ENCODE results near the gene COG5. TPM values are rescaled to one million over a fixed set of nuclear protein-coding genes. Genes with fewer than 3 reads are reported as not detected.

COG5 gene
- total and polyA plus RNA-seq, 2 of the 4 experiments (the other 2 are of a cell fraction) = 18.5 to 27.4 TPM

- H3K14ac ChIP-seq (replicated peaks; ENCODE audit: low read depth, low read length) = no peak overlapping the region
- no peak overlapping the region for H4K8ac ChIP-seq (ENCODE audit: low read depth in 2 of 2, low read length in 2 of 2)
- in situ Hi-C loops (cut with MboI; ENCODE audit: low sequenced_read_pairs) (no loop called here), intact Hi-C loops (cut with micrococcal nuclease) (loop anchor here (5.0 to 10.0 kb wide), 2 partner anchors 524 to 671 kb away; no protein-coding TSS in a partner anchor), dilution Hi-C loops (cut with HindIII; ENCODE audit: low sequenced_read_pairs, unreplicated experiment) (no loop called here)
- H2AFZ ChIP-seq (replicated peaks; ENCODE audit: low read length, poor library complexity) = no peak overlapping the region
- H3K4me3 ChIP-seq (ENCODE audit: insufficient read depth, low read depth, low read length) = no peak overlapping the region
- H4K20me1 ChIP-seq (ENCODE audit: insufficient read depth, low read length) = no peaks in the 10 kb centered on the region
- no peaks in the 10 kb centered on the region for H3K9me3 ChIP-seq (ENCODE audit: control insufficient read depth, insufficient read depth, low read length)
- no peak overlapping the region for H3K27ac ChIP-seq (ENCODE audit: insufficient read depth, low read length)
- H3K9me1 ChIP-seq (ENCODE audit: insufficient read depth, low read length) = peaks cover 3% of the 10 kb centered on the region
- no peak overlapping the region for H2BK20ac ChIP-seq (ENCODE audit: low read depth, low read length)
- ChIA-PET POLR2A (ENCODE audit: unreplicated experiment) (no interaction called here), CTCF (no interaction called here)
- ATAC-seq (ENCODE audit: low read depth) = no peak
- peaks cover 25% of the 10 kb centered on the region for H3K36me3 ChIP-seq (ENCODE audit: control insufficient read depth, insufficient read depth, low read length)
- H3K79me1 ChIP-seq (ENCODE audit: low read depth in 1 of 2, low read length in 2 of 2) = no peaks in the 10 kb centered on the region
- TF ChIP-seq NFE2L2 (IDR thresholded peaks at IDR 0.05; ENCODE audit: low read depth, low read length) = no peak
- TF ChIP-seq POLR2A (IDR thresholded peaks at IDR 0.05; ENCODE audit: low read depth, low read length) = no peak
- TF ChIP-seq CHD1 (IDR thresholded peaks at IDR 0.05; ENCODE audit: low read depth, low read length) = no peak
- TF ChIP-seq MAFK (IDR thresholded peaks at IDR 0.05; ENCODE audit: low read depth, low read length) = no peak
- no peak for TF ChIP-seq USF2 (IDR thresholded peaks at IDR 0.05; ENCODE audit: low read depth, low read length)
- TF ChIP-seq RFX5 (IDR thresholded peaks at IDR 0.05; ENCODE audit: low read depth, low read length) = no peak
- no peak for TF ChIP-seq BHLHE40 (IDR thresholded peaks at IDR 0.05; ENCODE audit: low read depth, low read length)
- no peak for TF ChIP-seq MAZ (IDR thresholded peaks at IDR 0.05; ENCODE audit: borderline replicate concordance, low read depth, low read length)
- TF ChIP-seq MXI1 (IDR thresholded peaks at IDR 0.05; ENCODE audit: borderline replicate concordance, low read depth, low read length) = no peak
- no peak for TF ChIP-seq SMC3 (IDR thresholded peaks at IDR 0.05; ENCODE audit: low read depth, low read length)
- TF ChIP-seq ELK1 (IDR thresholded peaks at IDR 0.05; ENCODE audit: borderline replicate concordance, low read depth, low read length) = no peak
- TF ChIP-seq FOS (IDR thresholded peaks at IDR 0.05; ENCODE audit: low read depth, low read length) = no peak
- TF ChIP-seq CTCF (conservative IDR thresholded peaks at IDR 0.05; ENCODE audit: low read depth, low read length) = no peak
- TF ChIP-seq RAD21 (IDR thresholded peaks at IDR 0.05; ENCODE audit: low read length) = no peak
- TF ChIP-seq RCOR1 (IDR thresholded peaks at IDR 0.05; ENCODE audit: insufficient replicate concordance, low read length) = no peak
- TF ChIP-seq CEBPB (IDR thresholded peaks at IDR 0.05; ENCODE audit: low read depth, low read length) = no peak
- no TSS peak for BruUV-seq (replicated peaks)
- no peak overlapping the region for H4K91ac ChIP-seq (ENCODE audit: insufficient read depth, low read depth, low read length)
- no peak overlapping the region for H4K5ac ChIP-seq (ENCODE audit: low read depth, low read length)
- no peak overlapping the region for H3K9ac ChIP-seq (ENCODE audit: low read depth, low read length)
- no peak overlapping the region for H3K4ac ChIP-seq (ENCODE audit: low read depth, low read length)
- peaks cover 4% of the 10 kb centered on the region; the same call in 1 of the 2 replicates for H3K4me1 ChIP-seq (ENCODE audit: control insufficient read depth, insufficient read depth, low read length)
- no peak overlapping the region for H2BK15ac ChIP-seq (ENCODE audit: low read depth, low read length)
- no peak overlapping the region for H3K23ac ChIP-seq (ENCODE audit: low read depth, low read length)
- no peaks in the 10 kb centered on the region for H3K27me3 ChIP-seq (ENCODE audit: control insufficient read depth, insufficient read depth, low read length)
- no peak overlapping the region for H2AK5ac ChIP-seq (ENCODE audit: low read depth, low read length)
- no peak overlapping the region for H3K4me2 ChIP-seq (ENCODE audit: low read depth, low read length)
- no peak for DNase-seq
- H2BK120ac ChIP-seq (ENCODE audit: low read depth, low read length) = no peak overlapping the region
- H2BK5ac ChIP-seq (ENCODE audit: low read depth, low read length, poor library complexity, severe bottlenecking) = no peak overlapping the region
- H3K18ac ChIP-seq (ENCODE audit: low read depth, low read length) = no peak overlapping the region
- H2AK9ac ChIP-seq (replicated peaks; ENCODE audit: low read depth, low read length, poor library complexity) = no peak overlapping the region
- WGBS, 2 experiments (ENCODE audit: extremely low coverage in 2 of 2, insufficient read length in 1 of 2) = 87% methylated on average over 3 of the region's 7 CpGs; no CpG with 5 or more reads in 1 of the 2 experiments
- H3K56ac ChIP-seq (ENCODE audit: extremely low read depth, insufficient read depth, low read length) = no peak overlapping the region
Measured at GRCh38 chr7:107203607-107204006, 360.1 kb downstream of the COG5 start.

Measured in IMR-90 (cell line).